HepG2 (cell line): ENCODE results near the gene POFUT2. TPM values are rescaled to one million over a fixed set of nuclear protein-coding genes. Genes with fewer than 3 reads are reported as not detected.

Experiments used
- KAT7 ChIP-seq: IDR thresholded peaks from 2 replicates; pipeline ENCODE4 v1.6.1; 2018; ENCODE audit warnings: borderline replicate concordance, missing compliant biosample characterization
- MIXL1 ChIP-seq: IDR thresholded peaks from 2 replicates; pipeline ENCODE4 v1.6.1; 2016
- NFYC ChIP-seq: IDR thresholded peaks from 2 replicates; pipeline ENCODE4 v1.6.1; 2016; ENCODE audit warnings: missing genetic modification reagents, missing compliant biosample characterization
- NPAS2 ChIP-seq: sonication (generic); formaldehyde crosslinking; IDR thresholded peaks from 2 replicates; pipeline ENCODE4 v1.8.0; 2022; ENCODE audit warnings: mild to moderate bottlenecking, missing genetic modification reagents, borderline replicate concordance
- SYNCRIP ChIP-seq: fragments of 200-400 bp; formaldehyde crosslinking; IDR thresholded peaks from 2 replicates; pipeline ENCODE4 v1.6.1; 2018; ENCODE audit warnings: mild to moderate bottlenecking, low read depth, low read length; ENCODE audit not compliant: insufficient read depth
- YEATS4 ChIP-seq: sonication (generic); formaldehyde crosslinking; IDR thresholded peaks from 2 replicates; pipeline ENCODE4 v1.4.0; 2020; ENCODE audit warnings: missing genetic modification reagents, borderline replicate concordance
- ZFAT ChIP-seq: sonication (generic); formaldehyde crosslinking; conservative IDR thresholded peaks from 2 replicates; pipeline ENCODE4 v1.8.1; 2023; ENCODE audit warnings: missing genetic modification reagents, inconsistent platforms
- ZFYVE20 ChIP-seq: sonication (generic); formaldehyde crosslinking; IDR thresholded peaks from 2 replicates; pipeline ENCODE4 v1.8.0; 2023; ENCODE audit warnings: low read depth, mild to moderate bottlenecking, moderate library complexity, missing genetic modification reagents, borderline replicate concordance
- ZNF207 ChIP-seq: fragments of 450-650 bp; IDR thresholded peaks from 2 replicates; pipeline ENCODE4 v1.6.1; 2016; ENCODE audit warnings: antibody characterized with exemption, borderline replicate concordance
- ZNF33A ChIP-seq: sonication (generic); formaldehyde crosslinking; IDR thresholded peaks from 2 replicates; pipeline ENCODE4 v1.5.1; 2020; ENCODE audit warnings: missing genetic modification reagents, mild to moderate bottlenecking, moderate library complexity, borderline replicate concordance
- polyA plus RNA-seq, 8 experiments: library from polyadenylated mRNA; depleted of rRNA in 3 of 8; stranded (reverse) in 7 of 8; unstranded in 1 of 8; fragments of >200 nt; fragmentation: Illumina TruSeq in 4 of 8; extraction: Trizol in 4 of 8; gene quantifications; 2 replicates each; pipeline versions ENCODE4 v1.2.1 to v1.2.3, GENCODE V29; 2011 to 2016; ENCODE audit warnings: low read depth in 4 of 8, missing spikeins in 1 of 8, mixed read lengths in 1 of 8; ENCODE audit not compliant: insufficient read depth in 1 of 8
- total RNA-seq, 5 experiments: library from RNA; depleted of rRNA; stranded (reverse); fragments of >200 nt; fragmentation: Illumina TruSeq; extraction: Trizol; gene quantifications; 2 replicates each; pipeline ENCODE4 v1.2.3, GENCODE V29; 2016; ENCODE audit warnings: low read depth in 1 of 5
- TF ChIP-seq, protein P1 (sequence below): sonication (generic); formaldehyde crosslinking; IDR thresholded peaks from 2 replicates; pipeline ENCODE4 v1.4.0; 2020; ENCODE audit warnings: missing genetic modification reagents
- TF ChIP-seq, protein P2 (sequence below): IDR thresholded peaks from 2 replicates; pipeline ENCODE4 v1.6.1; 2016; ENCODE audit warnings: low read depth, missing genetic modification reagents, missing compliant biosample characterization
- TF ChIP-seq, protein P3 (sequence below): IDR thresholded peaks from 2 replicates; pipeline ENCODE4 v1.6.1; 2012; ENCODE audit warnings: low read length, improper control_type of control experiment
- TF ChIP-seq, protein P4 (sequence below): sonication (generic); formaldehyde crosslinking; IDR thresholded peaks from 2 replicates; pipeline ENCODE4 v1.5.0; 2020; ENCODE audit warnings: missing genetic modification reagents

Gene POFUT2
- total and polyA plus RNA-seq, 2 of the 13 experiments (the other 11 are each of a cell fraction or from before 2014, with no cell fraction given), result 22.8 to 24.0 TPM

DNA sequence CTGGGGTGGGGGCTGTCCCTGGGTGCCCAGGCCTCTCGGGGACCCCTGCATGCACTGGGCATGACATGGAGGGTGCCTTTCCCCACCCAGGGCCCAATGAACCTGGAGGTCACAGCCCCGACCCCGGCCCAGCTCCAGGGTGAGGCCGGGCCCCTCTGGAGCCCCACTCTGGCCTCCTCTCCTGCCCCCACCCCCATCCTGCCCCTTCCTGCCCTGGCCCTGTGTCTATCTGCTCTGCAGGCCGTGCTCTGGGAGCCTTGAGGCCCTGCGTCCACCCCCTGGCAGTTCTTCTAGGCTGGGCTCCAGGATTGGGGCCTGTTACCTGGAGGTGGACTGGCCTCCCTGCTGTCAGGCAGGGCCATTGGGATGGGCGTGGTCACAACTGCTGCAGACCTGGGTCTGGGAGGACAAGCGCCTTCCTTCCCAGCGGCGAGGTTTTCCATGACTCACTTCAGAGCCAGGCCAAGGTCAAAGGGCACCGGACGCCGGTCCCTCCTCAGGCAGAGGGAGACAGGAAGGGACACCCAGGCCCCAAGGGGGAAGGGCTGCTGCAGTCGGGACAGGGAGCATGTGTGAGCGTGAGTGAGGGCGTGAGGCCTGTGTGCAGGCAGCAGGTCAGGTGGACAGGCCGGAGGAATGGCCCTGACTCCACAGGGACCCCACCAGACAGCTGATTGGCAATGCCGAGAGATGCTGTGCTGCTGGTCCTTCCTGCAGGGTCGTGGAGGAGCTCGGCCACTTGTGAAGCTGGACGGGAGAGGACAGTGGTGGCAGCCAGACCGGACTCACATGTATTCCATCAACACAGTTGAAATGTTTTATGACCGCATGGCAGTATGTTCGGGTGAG lies 31.1 kb upstream of the POFUT2 start (continued):
- TF ChIP-seq ZNF33A, result no peak
- TF ChIP-seq, protein P1, sequence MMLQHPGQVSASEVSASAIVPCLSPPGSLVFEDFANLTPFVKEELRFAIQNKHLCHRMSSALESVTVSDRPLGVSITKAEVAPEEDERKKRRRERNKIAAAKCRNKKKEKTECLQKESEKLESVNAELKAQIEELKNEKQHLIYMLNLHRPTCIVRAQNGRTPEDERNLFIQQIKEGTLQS (CRISPR knock-in tag), result peak; percentile 80
- TF ChIP-seq NFYC, result no peak
- TF ChIP-seq KAT7 (CRISPR knock-in tag), result no peak
- TF ChIP-seq, protein P2, sequence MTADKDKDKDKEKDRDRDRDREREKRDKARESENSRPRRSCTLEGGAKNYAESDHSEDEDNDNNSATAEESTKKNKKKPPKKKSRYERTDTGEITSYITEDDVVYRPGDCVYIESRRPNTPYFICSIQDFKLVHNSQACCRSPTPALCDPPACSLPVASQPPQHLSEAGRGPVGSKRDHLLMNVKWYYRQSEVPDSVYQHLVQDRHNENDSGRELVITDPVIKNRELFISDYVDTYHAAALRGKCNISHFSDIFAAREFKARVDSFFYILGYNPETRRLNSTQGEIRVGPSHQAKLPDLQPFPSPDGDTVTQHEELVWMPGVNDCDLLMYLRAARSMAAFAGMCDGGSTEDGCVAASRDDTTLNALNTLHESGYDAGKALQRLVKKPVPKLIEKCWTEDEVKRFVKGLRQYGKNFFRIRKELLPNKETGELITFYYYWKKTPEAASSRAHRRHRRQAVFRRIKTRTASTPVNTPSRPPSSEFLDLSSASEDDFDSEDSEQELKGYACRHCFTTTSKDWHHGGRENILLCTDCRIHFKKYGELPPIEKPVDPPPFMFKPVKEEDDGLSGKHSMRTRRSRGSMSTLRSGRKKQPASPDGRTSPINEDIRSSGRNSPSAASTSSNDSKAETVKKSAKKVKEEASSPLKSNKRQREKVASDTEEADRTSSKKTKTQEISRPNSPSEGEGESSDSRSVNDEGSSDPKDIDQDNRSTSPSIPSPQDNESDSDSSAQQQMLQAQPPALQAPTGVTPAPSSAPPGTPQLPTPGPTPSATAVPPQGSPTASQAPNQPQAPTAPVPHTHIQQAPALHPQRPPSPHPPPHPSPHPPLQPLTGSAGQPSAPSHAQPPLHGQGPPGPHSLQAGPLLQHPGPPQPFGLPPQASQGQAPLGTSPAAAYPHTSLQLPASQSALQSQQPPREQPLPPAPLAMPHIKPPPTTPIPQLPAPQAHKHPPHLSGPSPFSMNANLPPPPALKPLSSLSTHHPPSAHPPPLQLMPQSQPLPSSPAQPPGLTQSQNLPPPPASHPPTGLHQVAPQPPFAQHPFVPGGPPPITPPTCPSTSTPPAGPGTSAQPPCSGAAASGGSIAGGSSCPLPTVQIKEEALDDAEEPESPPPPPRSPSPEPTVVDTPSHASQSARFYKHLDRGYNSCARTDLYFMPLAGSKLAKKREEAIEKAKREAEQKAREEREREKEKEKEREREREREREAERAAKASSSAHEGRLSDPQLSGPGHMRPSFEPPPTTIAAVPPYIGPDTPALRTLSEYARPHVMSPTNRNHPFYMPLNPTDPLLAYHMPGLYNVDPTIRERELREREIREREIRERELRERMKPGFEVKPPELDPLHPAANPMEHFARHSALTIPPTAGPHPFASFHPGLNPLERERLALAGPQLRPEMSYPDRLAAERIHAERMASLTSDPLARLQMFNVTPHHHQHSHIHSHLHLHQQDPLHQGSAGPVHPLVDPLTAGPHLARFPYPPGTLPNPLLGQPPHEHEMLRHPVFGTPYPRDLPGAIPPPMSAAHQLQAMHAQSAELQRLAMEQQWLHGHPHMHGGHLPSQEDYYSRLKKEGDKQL (CRISPR knock-in tag), result no peak
- no peak for TF ChIP-seq ZFYVE20 (CRISPR knock-in tag)
- TF ChIP-seq ZNF207, result no peak
- TF ChIP-seq MIXL1 (CRISPR knock-in tag), result peak; percentile 37; the same call in 1 of the 2 replicates
- no peak for TF ChIP-seq SYNCRIP
- no peak for TF ChIP-seq NPAS2 (CRISPR knock-in tag)
- no peak for TF ChIP-seq ZFAT (CRISPR knock-in tag)
- TF ChIP-seq, protein P3, sequence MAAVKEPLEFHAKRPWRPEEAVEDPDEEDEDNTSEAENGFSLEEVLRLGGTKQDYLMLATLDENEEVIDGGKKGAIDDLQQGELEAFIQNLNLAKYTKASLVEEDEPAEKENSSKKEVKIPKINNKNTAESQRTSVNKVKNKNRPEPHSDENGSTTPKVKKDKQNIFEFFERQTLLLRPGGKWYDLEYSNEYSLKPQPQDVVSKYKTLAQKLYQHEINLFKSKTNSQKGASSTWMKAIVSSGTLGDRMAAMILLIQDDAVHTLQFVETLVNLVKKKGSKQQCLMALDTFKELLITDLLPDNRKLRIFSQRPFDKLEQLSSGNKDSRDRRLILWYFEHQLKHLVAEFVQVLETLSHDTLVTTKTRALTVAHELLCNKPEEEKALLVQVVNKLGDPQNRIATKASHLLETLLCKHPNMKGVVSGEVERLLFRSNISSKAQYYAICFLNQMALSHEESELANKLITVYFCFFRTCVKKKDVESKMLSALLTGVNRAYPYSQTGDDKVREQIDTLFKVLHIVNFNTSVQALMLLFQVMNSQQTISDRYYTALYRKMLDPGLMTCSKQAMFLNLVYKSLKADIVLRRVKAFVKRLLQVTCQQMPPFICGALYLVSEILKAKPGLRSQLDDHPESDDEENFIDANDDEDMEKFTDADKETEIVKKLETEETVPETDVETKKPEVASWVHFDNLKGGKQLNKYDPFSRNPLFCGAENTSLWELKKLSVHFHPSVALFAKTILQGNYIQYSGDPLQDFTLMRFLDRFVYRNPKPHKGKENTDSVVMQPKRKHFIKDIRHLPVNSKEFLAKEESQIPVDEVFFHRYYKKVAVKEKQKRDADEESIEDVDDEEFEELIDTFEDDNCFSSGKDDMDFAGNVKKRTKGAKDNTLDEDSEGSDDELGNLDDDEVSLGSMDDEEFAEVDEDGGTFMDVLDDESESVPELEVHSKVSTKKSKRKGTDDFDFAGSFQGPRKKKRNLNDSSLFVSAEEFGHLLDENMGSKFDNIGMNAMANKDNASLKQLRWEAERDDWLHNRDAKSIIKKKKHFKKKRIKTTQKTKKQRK, result no peak
- peak; percentile 48; the same call in 1 of the 2 replicates for TF ChIP-seq YEATS4 (CRISPR knock-in tag)
- TF ChIP-seq, protein P4, sequence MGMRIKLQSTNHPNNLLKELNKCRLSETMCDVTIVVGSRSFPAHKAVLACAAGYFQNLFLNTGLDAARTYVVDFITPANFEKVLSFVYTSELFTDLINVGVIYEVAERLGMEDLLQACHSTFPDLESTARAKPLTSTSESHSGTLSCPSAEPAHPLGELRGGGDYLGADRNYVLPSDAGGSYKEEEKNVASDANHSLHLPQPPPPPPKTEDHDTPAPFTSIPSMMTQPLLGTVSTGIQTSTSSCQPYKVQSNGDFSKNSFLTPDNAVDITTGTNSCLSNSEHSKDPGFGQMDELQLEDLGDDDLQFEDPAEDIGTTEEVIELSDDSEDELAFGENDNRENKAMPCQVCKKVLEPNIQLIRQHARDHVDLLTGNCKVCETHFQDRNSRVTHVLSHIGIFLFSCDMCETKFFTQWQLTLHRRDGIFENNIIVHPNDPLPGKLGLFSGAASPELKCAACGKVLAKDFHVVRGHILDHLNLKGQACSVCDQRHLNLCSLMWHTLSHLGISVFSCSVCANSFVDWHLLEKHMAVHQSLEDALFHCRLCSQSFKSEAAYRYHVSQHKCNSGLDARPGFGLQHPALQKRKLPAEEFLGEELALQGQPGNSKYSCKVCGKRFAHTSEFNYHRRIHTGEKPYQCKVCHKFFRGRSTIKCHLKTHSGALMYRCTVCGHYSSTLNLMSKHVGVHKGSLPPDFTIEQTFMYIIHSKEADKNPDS (CRISPR knock-in tag), result no peak
